ENCODE measurements around the gene KCNIP1. TPM values are rescaled to one million over a fixed set of nuclear protein-coding genes. Genes with fewer than 3 reads are reported as not detected.

Gene KCNIP1
- total RNA-seq, 1 donor from 2014 or later, result 0.45 TPM

- Histone ChIP-seq H2AFZ (ENCODE audit: low read depth, low read length) (no peak overlapping the region), H3K9me3 (ENCODE audit: insufficient read depth, low read depth, low read length) (no peaks in the 10 kb centered on the region), H3K4me2 (ENCODE audit: low read length) (no peak overlapping the region), H4K20me1 (ENCODE audit: insufficient read depth, low read length) (no peaks in the 10 kb centered on the region), H3K27ac (ENCODE audit: low read depth, low read length) (no peak overlapping the region), H3K79me2 (ENCODE audit: insufficient read depth, low read length) (no peaks in the 10 kb centered on the region), H3K36me3 (ENCODE audit: insufficient read depth, low read length) (no peaks in the 10 kb centered on the region), H3K4me1 (ENCODE audit: insufficient read depth, low read length) (peaks cover 21% of the 10 kb centered on the region), H3K9ac (ENCODE audit: low read length) (no peak overlapping the region), H3K4me3 (ENCODE audit: insufficient read depth, low read depth, low read length) (no peak overlapping the region), H3K27me3 (ENCODE audit: insufficient read depth, low read length) (peaks cover 5% of the 10 kb centered on the region)
- no peaks in the 10 kb centered on the region for H3K36me3 Mint-ChIP-seq (ENCODE audit: low read depth, unreplicated experiment)
- H3K27me3 Mint-ChIP-seq (ENCODE audit: low read depth, unreplicated experiment), result peaks cover 7% of the 10 kb centered on the region
- FAIRE-seq, result no peak
- no peak overlapping the region for H3K27ac Mint-ChIP-seq (ENCODE audit: unreplicated experiment)
- no peaks in the 10 kb centered on the region for H3K9me3 Mint-ChIP-seq (ENCODE audit: unreplicated experiment)
- H3K4me3 Mint-ChIP-seq (ENCODE audit: unreplicated experiment), result no peak overlapping the region
- peaks cover 9% of the 10 kb centered on the region for H3K4me1 Mint-ChIP-seq (ENCODE audit: low read depth, unreplicated experiment)
- TF ChIP-seq CTCF (IDR thresholded peaks at IDR 0.05; ENCODE audit: insufficient read depth, low read depth, low read length) (no peak), EZH2 (IDR thresholded peaks at IDR 0.05; ENCODE audit: insufficient read depth, low read length) (no peak)
- DNase-seq (ENCODE audit: low read depth), result peak; percentile 38
Observed at GRCh38 chr5:170551076-170551475, 47.3 kb downstream of the KCNIP1 start.

- Histone ChIP-seq H3K36me3 (ENCODE audit: insufficient read depth, low read length) (no peaks in the 10 kb centered on the region), H4K20me1 (ENCODE audit: insufficient read depth, low read length) (no peaks in the 10 kb centered on the region), H3K79me2 (ENCODE audit: insufficient read depth, low read length) (no peaks in the 10 kb centered on the region), H3K27me3 (ENCODE audit: insufficient read depth, low read length) (peaks cover 5% of the 10 kb centered on the region), H2AFZ (ENCODE audit: low read depth, low read length) (no peak overlapping the region), H3K9ac (ENCODE audit: low read length) (no peak overlapping the region), H3K4me1 (ENCODE audit: insufficient read depth, low read length) (peaks cover 21% of the 10 kb centered on the region), H3K9me3 (ENCODE audit: insufficient read depth, low read depth, low read length) (no peaks in the 10 kb centered on the region), H3K27ac (ENCODE audit: low read depth, low read length) (no peak overlapping the region), H3K4me3 (ENCODE audit: insufficient read depth, low read depth, low read length) (no peak overlapping the region), H3K4me2 (ENCODE audit: low read length) (no peak overlapping the region)
- Mint-ChIP-seq H3K4me1 (ENCODE audit: low read depth, unreplicated experiment) (peaks cover 9% of the 10 kb centered on the region), H3K9me3 (ENCODE audit: unreplicated experiment) (no peaks in the 10 kb centered on the region), H3K27ac (ENCODE audit: unreplicated experiment) (no peak overlapping the region), H3K27me3 (ENCODE audit: low read depth, unreplicated experiment) (peaks cover 7% of the 10 kb centered on the region), H3K36me3 (ENCODE audit: low read depth, unreplicated experiment) (no peaks in the 10 kb centered on the region), H3K4me3 (ENCODE audit: unreplicated experiment) (no peak overlapping the region)
- TF ChIP-seq EZH2 (IDR thresholded peaks at IDR 0.05; ENCODE audit: insufficient read depth, low read length), result no peak
- TF ChIP-seq CTCF (IDR thresholded peaks at IDR 0.05; ENCODE audit: insufficient read depth, low read depth, low read length), result no peak
- FAIRE-seq, result no peak
- peak; percentile 39 for DNase-seq (ENCODE audit: low read depth)
Observed at GRCh38 chr5:170551622-170552021, 47.8 kb downstream of the KCNIP1 start.

DNA sequence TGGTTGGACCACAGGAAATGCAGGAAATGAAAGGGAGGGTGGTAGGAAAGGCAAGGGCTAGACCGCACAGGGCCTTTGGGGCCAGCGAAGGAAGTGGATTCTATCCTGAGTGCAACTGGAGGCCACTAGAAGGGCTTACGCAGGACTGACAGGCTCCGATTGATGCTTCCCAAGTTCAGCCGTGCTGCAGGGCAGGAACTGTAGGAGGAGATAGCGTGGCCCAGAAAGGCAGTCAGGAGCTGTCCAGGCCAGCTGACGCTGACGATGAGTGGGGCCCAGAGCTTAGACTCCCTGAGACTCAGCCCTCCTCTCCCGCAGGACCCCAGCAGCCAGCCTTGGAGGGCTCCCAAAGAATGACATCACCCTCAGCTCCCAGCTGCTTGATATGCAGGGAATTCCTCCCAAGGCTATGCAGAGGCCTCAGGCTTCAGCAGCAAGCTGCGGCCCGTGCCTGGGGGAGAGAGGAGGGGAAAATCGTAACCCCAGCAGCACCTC is 48.8 kb downstream of the KCNIP1 start:
- peaks cover 5% of the 10 kb centered on the region for H3K27me3 ChIP-seq (ENCODE audit: insufficient read depth, low read length)
- peak; percentile 94 for DNase-seq (ENCODE audit: low read depth)
- Mint-ChIP-seq H3K4me1 (ENCODE audit: low read depth, unreplicated experiment) (peaks cover 12% of the 10 kb centered on the region), H3K4me3 (ENCODE audit: unreplicated experiment) (no peak overlapping the region), H3K27ac (ENCODE audit: unreplicated experiment) (no peak overlapping the region), H3K36me3 (ENCODE audit: low read depth, unreplicated experiment) (no peaks in the 10 kb centered on the region), H3K27me3 (ENCODE audit: low read depth, unreplicated experiment) (peaks cover 7% of the 10 kb centered on the region), H3K9me3 (ENCODE audit: unreplicated experiment) (no peaks in the 10 kb centered on the region)
- no peaks in the 10 kb centered on the region for H4K20me1 ChIP-seq (ENCODE audit: insufficient read depth, low read length)
- H3K4me1 ChIP-seq (ENCODE audit: insufficient read depth, low read length), result peaks cover 21% of the 10 kb centered on the region
- no peak overlapping the region for H3K4me3 ChIP-seq (ENCODE audit: insufficient read depth, low read depth, low read length)
- H3K27ac ChIP-seq (ENCODE audit: low read depth, low read length), result no peak overlapping the region
- H2AFZ ChIP-seq (ENCODE audit: low read depth, low read length), result peak overlapping the region; percentile 56
- no peak for FAIRE-seq
- peak overlapping the region; percentile 17 for H3K9ac ChIP-seq (ENCODE audit: low read length)
- no peaks in the 10 kb centered on the region for H3K36me3 ChIP-seq (ENCODE audit: insufficient read depth, low read length)
- no peaks in the 10 kb centered on the region for H3K79me2 ChIP-seq (ENCODE audit: insufficient read depth, low read length)
- TF ChIP-seq CTCF (IDR thresholded peaks at IDR 0.05; ENCODE audit: insufficient read depth, low read depth, low read length) (no peak), EZH2 (IDR thresholded peaks at IDR 0.05; ENCODE audit: insufficient read depth, low read length) (no peak)
- H3K9me3 ChIP-seq (ENCODE audit: insufficient read depth, low read depth, low read length), result no peaks in the 10 kb centered on the region
- H3K4me2 ChIP-seq (ENCODE audit: low read length), result peak overlapping the region; percentile 70
